Activated CD8-positive, alpha-beta memory T cell treated with anti-CD3 and anti-CD28 coated beads, Interleukin-2, amount 50 U/mL, for 1 hour (primary cell): ENCODE data around the gene MTCL3.

Source experiments
- DNase-seq: peaks from one replicate; pipeline ENCODE4 v3.0.0-alpha.2; 2020; ENCODE audit errors: extremely low read depth

MTCL3 gene

DNA sequence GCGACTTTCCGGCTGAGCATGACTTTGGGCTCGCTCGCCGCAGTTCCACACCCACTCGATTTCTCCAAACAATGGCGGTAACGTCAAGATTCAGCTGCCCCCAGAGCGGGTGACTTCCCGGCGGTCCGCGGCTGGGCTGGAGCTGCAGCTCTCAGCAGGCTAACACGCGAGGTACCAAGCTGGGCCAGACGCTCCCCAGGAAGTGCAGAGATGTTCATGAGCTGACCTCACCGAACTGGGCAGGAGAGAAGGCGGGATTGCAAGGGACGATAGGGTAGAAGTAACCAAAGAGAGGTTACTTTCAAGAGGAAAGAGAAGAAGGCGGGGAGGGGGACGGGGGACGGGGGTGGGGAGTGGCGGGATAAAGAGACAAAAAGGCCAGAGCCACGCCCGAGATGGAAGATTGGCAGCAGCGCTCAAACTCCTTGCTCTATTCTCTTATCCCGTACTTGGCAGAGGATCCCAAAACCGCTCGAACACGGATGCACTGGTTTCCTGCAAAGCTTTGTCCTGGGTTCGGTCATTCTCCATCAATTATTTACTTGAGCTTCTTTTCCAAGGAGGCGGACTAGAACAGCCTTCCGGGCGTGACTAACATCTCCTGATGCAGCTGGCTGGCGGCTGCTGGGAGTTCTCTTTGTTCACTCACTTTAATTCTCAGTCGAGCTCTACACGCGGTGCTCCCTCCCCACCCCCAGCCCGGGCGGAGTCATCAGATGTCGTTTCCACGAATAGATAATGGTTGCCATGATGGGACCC lies at the start of gene MTCL3:
MTCL3 (minus strand) TSS at position 626 of the 759 bp plus-strand sequence.
- DNase-seq = no peak

- DNase-seq = no peak
Observed at GRCh38 chr6:127567476-127567875, 48.3 kb upstream of the MTCL3 start.

- DNase-seq = no peak
Observed at GRCh38 chr6:127566651-127567050, 47.5 kb upstream of the MTCL3 start.

DNA sequence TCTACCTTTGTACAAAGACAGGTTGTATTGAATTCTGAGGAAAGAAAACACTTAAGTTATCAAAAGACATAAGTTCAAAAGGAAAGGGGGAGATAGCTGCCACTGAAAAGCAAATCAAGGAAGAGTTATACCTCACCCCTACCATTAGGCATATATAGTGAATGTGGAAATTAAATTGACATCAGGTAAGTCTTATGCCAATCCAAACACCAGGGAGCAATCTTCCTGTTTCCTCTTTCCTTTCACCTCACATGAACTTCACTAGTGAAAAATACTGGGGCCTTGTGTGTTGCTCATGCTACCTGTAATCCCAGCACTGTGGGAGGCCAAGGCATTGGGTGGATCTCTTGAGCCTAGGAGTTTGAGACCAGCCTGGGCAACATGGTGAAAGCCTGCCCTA lies 47.0 kb upstream of the MTCL3 start:
- DNase-seq = no peak

DNA sequence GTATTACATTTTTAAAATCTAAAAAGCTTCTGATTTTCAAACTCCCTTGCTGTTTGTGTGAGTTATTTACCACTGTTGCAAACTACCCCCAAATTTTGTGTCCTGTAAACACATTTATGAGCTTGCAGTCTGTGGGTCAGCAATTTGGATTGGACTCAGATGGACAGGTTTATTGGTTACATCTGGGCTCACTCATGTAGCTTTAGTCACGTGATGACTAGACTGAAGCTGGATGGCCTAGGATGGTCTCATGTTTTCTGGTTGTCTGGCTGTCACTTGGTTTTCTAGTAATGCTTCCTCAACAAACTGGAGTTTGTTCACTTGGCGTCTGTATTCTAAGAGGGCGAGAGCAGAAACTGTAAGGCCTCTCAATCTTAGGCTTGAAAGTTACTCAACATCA lies 45.6 kb upstream of the MTCL3 start:
- DNase-seq = no peak

DNA sequence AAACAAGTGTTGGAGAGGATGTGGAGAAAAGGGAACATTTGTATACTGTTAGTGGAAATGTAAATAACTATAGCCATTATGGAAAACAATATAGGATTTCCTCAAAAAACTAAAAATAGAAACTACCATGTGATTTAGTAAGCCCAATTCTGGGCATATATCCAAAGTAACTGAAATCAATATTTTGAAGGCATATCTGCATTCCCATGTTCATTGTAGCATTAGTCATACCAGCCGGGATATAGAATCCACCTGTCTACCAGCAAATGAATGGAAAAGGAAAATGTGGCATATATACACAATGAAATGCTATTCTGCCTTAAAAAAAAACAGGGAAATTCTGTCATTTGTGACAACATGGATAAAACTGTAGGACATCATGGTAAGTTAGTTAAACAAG lies 42.5 kb upstream of the MTCL3 start:
- no peak for DNase-seq

DNA sequence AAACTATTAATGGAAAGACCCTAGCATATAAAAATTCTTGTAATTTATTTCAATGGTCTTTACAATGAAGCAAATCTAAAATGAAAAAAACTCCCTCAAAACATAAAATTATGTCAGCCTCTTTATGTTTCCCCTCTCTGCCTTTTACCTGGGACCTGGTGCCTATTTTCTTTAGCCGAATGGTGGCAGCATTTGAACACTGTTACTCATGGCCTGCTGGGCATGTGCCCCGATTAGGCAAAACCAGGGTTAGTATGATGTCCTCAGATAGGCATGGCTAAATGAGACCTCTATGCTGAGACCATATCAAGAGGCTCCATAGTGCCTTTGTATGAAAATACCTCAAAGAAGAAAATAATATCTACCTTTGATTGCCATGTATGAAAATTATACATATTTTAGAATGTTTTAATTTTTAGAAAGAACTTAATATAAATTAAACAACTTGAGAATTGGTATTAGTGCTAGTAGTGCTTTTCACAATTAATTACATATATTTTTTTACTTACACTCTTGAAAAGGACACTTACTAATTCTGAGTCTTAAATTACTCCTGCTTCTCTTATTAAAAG lies 35.4 kb upstream of the MTCL3 start:
- no peak for DNase-seq

DNA sequence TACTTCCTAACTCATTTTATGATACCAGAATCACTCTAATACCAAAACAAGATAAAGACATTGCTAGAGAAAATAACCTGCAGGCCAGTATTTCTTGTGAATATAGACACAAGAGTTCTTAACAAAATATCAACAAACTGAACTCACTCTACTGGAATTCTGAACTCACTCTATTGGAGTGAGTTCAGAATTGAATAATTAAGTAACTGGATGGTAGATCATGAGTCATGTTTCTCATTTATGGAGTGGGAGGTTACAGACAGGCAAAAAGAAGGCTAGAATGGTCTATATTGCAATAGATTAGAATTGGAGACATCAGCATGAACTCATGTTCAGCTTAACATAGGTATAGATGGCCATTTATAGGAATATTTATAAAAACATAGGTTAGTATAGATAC lies 31.3 kb upstream of the MTCL3 start:
- no peak for DNase-seq

DNA sequence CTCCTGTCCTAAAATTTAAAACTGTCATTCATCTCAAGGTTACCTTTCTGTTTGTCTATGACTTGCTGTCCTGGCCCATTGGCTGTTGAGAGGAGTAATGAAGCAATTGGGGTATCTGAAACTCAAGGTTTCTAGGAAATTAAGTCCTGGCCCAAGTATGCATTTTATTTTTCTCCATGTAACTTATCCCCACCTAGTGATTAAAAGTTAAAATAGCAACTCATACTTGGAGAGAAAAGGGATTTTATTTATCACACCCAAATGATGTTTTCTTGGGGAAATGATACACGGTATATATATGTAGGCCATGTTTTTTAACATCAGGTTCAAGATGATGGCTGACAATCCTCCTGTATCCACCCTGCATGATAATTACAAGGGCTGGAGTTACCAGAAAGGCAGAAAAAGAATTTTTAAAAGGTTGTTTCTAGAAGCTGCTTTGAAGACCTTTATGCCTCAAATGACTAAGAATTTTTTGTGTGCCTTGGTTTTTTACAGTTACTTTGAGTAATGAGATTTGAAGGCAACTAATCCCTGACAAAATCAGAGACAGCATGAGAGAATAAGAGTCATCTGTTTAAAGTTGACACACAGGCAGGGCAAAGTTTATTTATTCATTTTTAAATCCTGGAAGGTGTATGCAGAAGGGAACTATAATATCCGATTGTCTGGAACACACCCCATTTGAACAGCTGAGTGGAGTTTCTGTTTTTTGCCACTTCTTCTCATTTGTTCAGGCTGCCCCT lies 28.9 kb upstream of the MTCL3 start:
- DNase-seq = no peak

DNA sequence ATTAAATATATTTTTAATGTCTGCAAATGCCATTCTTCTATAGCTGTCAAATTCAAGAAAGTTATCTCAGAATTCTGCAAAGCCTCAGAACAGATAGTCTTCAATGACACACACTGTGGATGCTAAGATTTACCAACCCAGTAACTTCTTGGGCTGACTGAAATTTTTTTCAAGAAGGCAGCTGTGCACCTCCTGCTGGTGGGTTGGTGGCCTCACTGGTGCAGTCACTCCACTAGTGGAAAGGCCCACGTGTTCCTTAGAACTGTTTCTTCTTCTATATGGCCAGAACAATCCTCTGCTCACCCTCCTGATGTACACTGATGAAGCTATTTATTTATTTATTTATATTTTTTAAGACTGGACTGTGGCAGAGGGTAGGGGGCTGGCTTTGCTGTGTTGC lies 28.1 kb upstream of the MTCL3 start:
- DNase-seq = no peak

DNA sequence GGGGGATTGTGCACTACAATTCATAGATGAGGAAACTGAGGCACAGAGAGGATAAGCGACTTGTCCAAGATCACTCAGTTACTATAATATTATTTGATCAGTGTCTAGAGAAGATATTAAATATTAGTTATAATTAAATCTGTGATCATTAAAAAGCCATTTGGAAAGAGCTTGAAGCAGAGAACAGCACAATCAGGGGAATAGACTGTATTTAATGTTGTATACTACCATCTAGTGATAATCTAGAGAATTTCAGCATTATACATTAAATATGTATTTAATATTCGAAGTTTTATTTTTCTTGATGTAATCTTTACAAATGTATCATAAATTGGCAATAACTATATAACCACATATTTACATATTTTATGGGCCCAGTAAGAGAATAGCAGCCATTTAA lies 20.1 kb upstream of the MTCL3 start:
- no peak for DNase-seq

DNA sequence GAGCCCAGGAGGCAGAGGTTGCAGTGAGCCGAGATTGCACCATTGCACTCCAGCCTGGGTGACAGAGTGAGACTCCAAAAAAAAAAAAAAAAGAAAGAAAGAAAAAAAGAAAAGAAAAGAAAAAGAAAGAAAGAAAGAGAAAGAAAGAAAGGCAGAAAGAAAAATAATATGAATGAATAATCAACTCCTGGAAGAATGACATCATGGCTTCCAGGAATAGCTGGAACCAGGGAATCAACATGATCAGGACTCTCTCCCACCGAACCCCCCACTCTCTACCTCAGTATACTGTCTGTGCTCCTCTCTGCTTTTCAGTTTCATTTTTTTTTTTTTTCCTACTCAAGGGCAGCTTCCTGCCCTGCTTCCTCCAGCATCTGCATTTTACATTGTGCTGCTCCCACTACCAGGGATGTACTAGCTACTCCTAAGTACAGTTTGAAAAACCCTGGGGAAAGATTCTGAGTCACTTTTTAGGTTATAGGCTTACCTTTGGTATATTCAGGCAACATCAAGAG lies 19.7 kb upstream of the MTCL3 start:
- no peak for DNase-seq

DNA sequence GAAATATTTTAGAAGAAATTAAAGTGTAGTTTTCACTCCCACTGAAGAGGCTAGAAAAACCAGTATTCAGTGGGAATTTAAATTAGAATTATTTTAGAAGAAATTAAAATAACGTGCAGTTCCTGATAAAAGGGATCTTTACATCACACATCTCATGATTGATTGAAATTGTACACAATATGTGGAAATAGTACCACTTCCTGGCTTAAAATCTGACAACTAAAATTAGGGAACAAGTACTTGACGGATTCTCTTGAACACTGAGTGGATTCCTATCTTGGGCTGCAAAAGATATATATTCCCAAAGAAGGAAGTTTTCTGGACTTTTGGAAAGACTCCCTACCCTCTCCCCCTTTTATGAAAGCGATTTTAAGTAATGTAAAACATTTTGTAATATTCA lies 14.6 kb upstream of the MTCL3 start:
- no peak for DNase-seq

- no peak for DNase-seq
Observed at GRCh38 chr6:127533011-127533410, 13.9 kb upstream of the MTCL3 start.

GRCh38 chr6:127522714-127523113 lies 3.6 kb upstream of the MTCL3 start:
- DNase-seq = no peak

DNA sequence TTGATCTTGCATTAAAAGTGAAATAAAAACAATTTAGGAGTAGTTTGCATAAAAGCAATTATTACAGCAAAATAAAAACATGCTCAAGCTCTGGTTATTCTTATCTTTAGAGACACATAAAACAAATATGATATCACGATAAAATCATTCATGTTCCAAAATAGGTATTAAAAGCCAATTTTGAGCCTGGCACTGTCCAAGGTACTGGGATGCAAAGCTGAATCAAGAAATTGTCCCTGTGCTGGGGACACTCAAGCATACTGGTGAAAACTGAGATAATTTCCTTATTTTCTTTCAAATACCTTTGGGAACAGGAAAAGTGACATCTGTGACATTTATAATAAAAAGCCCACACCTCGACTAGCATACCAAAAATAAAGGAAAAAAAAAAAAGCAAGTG lies 931 bp upstream of the MTCL3 start:
- DNase-seq = no peak

DNA sequence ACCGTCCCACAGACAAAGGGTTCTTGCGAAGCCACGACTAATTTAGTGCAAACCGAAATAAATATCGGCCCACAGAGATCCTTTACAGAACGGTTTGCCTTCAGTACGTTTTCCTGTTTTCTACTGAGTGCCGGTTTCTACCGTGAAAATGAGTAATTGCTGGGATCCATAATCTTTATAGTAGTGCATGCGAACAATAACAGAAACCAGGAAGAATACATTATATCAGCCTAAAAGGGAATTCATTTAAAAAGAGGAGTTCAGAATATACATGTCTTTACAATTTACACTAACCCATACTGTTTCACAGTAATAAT lies 292 bp upstream of the MTCL3 start:
- no peak for DNase-seq

- DNase-seq = no peak
Observed at GRCh38 chr6:127518191-127518709, 885 bp downstream of the MTCL3 start.

DNA sequence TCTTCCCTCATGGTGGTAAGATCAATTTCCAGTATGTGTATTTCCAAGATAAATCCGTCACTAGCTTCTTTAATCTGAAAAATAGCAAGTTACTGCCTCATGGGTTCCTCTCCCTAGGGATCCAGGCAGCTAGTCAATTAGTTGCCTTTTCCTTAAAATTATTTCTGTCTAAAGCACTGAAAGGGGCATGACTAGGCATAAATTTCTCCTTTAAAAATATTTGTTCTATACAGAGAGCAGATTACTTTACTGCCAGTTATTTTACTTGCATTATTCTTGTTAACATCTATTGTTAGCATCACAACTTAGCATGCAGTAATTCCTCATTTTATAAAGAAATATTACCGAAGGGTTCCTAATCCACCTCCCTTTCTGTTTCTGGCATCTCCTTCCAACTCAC lies 1.4 kb downstream of the MTCL3 start:
- DNase-seq = no peak

- no peak for DNase-seq
Observed at GRCh38 chr6:127516662-127517273, 2.4 kb downstream of the MTCL3 start.

GRCh38 chr6:127515794-127516661 lies 3.1 kb downstream of the MTCL3 start:
- no peak for DNase-seq
